ENCODE data around the gene SF3B2. TPM values are rescaled to one million over a fixed set of nuclear protein-coding genes. Genes with fewer than 3 reads are reported as not detected.

The SF3B2 gene
- total and polyA plus RNA-seq, 4 experiments from 2014 or later: 74.4 to 240 (median 183) TPM

Other genes with a start within 250 kb of the SF3B2 start
- gene SNX32, start 218.4 kb upstream of the SF3B2 start, total RNA-seq: under 1 TPM; 0.42 to 0.64 TPM
- under 1 TPM; 0.68 to 0.93 TPM for gene SNX32, start 218.4 kb upstream of the SF3B2 start, polyA plus RNA-seq
- gene CFL1, start 194.2 kb upstream of the SF3B2 start, total RNA-seq: 100 to 1,000 TPM; 540 to 578 TPM
- 1,000 to 10,000 TPM; 2,794 to 2,825 TPM for gene CFL1, start 194.2 kb upstream of the SF3B2 start, polyA plus RNA-seq
- 10 to 100 TPM; 93.6 to 95.5 TPM for gene MUS81, start 191.9 kb upstream of the SF3B2 start, total RNA-seq
- 10 to 100 TPM; 24.0 to 31.1 TPM for gene MUS81, start 191.9 kb upstream of the SF3B2 start, polyA plus RNA-seq
- 1 to 10 TPM; 6.0 to 8.3 TPM for gene EFEMP2, start 179.6 kb upstream of the SF3B2 start, total RNA-seq
- under 1 TPM; 0.40 to 0.55 TPM for gene EFEMP2, start 179.6 kb upstream of the SF3B2 start, polyA plus RNA-seq
- gene CTSW, start 172.5 kb upstream of the SF3B2 start, total RNA-seq: 10 to 100 TPM; 30.1 to 30.4 TPM
- 100 to 1,000 TPM in 1 of 2 donors, 10 to 100 TPM in 1; 80.9 to 107 TPM for gene CTSW, start 172.5 kb upstream of the SF3B2 start, polyA plus RNA-seq
- 10 to 100 TPM; 39.9 to 42.1 TPM for gene FIBP, start 163.9 kb upstream of the SF3B2 start, total RNA-seq
- 10 to 100 TPM; 79.3 to 99.0 TPM for gene FIBP, start 163.9 kb upstream of the SF3B2 start, polyA plus RNA-seq
- 10 to 100 TPM; 22.9 to 24.9 TPM for gene CCDC85B, start 161.7 kb upstream of the SF3B2 start, total RNA-seq
- 10 to 100 TPM; 60.0 to 68.3 TPM for gene CCDC85B, start 161.7 kb upstream of the SF3B2 start, polyA plus RNA-seq
- gene FOSL1, start 152.0 kb upstream of the SF3B2 start, total RNA-seq: under 1 TPM; 0.39 to 0.79 TPM
- gene FOSL1, start 152.0 kb upstream of the SF3B2 start, polyA plus RNA-seq: under 1 TPM in 1 of 2 donors, not detected in 1; 0.81 TPM
- gene C11orf68, start 133.3 kb upstream of the SF3B2 start, total RNA-seq: 10 to 100 TPM; 57.1 to 59.5 TPM
- gene C11orf68, start 133.3 kb upstream of the SF3B2 start, polyA plus RNA-seq: 10 to 100 TPM; 48.0 to 81.6 TPM
- 10 to 100 TPM; 78.2 to 78.7 TPM for gene DRAP1, start 132.9 kb upstream of the SF3B2 start, total RNA-seq
- 100 to 1,000 TPM in 1 of 2 donors, 10 to 100 TPM in 1; 90.4 to 102 TPM for gene DRAP1, start 132.9 kb upstream of the SF3B2 start, polyA plus RNA-seq
- gene TSGA10IP, start 106.9 kb upstream of the SF3B2 start, total RNA-seq: not detected
- gene TSGA10IP, start 106.9 kb upstream of the SF3B2 start, polyA plus RNA-seq: not detected
- gene SART1, start 90.6 kb upstream of the SF3B2 start, total RNA-seq: 10 to 100 TPM; 83.9 to 90.6 TPM
- 10 to 100 TPM; 11.5 to 50.5 TPM for gene SART1, start 90.6 kb upstream of the SF3B2 start, polyA plus RNA-seq
- 10 to 100 TPM; 60.2 to 65.4 TPM for gene EIF1AD, start 50.2 kb upstream of the SF3B2 start, total RNA-seq
- gene EIF1AD, start 50.2 kb upstream of the SF3B2 start, polyA plus RNA-seq: 10 to 100 TPM; 15.5 to 20.2 TPM
- gene BANF1, start 49.9 kb upstream of the SF3B2 start, total RNA-seq: 10 to 100 TPM; 90.8 to 92.9 TPM
- gene BANF1, start 49.9 kb upstream of the SF3B2 start, polyA plus RNA-seq: 100 to 1,000 TPM; 159 to 163 TPM
- gene CST6, start 40.4 kb upstream of the SF3B2 start, total RNA-seq: not detected
- not detected for gene CST6, start 40.4 kb upstream of the SF3B2 start, polyA plus RNA-seq
- not detected for gene CATSPER1, start 25.9 kb upstream of the SF3B2 start, total RNA-seq
- gene CATSPER1, start 25.9 kb upstream of the SF3B2 start, polyA plus RNA-seq: not detected
- not detected for gene GAL3ST3, start 3.2 kb upstream of the SF3B2 start, total RNA-seq
- not detected for gene GAL3ST3, start 3.2 kb upstream of the SF3B2 start, polyA plus RNA-seq
- 100 to 1,000 TPM; 251 to 262 TPM for gene PACS1, start 17.9 kb downstream of the SF3B2 start, total RNA-seq
- gene PACS1, start 17.9 kb downstream of the SF3B2 start, polyA plus RNA-seq: 100 to 1,000 TPM in 1 of 2 donors, 10 to 100 TPM in 1; 13.7 to 104 TPM
- gene KLC2, start 205.3 kb downstream of the SF3B2 start, total RNA-seq: 10 to 100 TPM; 33.6 to 34.0 TPM
- gene KLC2, start 205.3 kb downstream of the SF3B2 start, polyA plus RNA-seq: 1 to 10 TPM; 1.7 to 7.3 TPM
- gene RAB1B, start 216.3 kb downstream of the SF3B2 start, total RNA-seq: 10 to 100 TPM; 76.4 to 79.4 TPM
- 10 to 100 TPM in 1 of 2 donors, 1 to 10 TPM in 1; 9.7 to 15.2 TPM for gene RAB1B, start 216.3 kb downstream of the SF3B2 start, polyA plus RNA-seq
- gene CNIH2, start 225.8 kb downstream of the SF3B2 start, total RNA-seq: 1 to 10 TPM; 1.4 to 1.8 TPM
- not detected for gene CNIH2, start 225.8 kb downstream of the SF3B2 start, polyA plus RNA-seq
- gene YIF1A, start 236.8 kb downstream of the SF3B2 start, total RNA-seq: 10 to 100 TPM; 40.4 to 45.1 TPM
- 10 to 100 TPM; 53.4 to 77.5 TPM for gene YIF1A, start 236.8 kb downstream of the SF3B2 start, polyA plus RNA-seq
- gene TMEM151A, start 239.5 kb downstream of the SF3B2 start, total RNA-seq: not detected
- not detected for gene TMEM151A, start 239.5 kb downstream of the SF3B2 start, polyA plus RNA-seq

All from CD4-positive, alpha-beta memory T cell (primary cell).